ENCODE results near the gene CATSPERZ. TPM values are rescaled to one million over a fixed set of nuclear protein-coding genes. Genes with fewer than 3 reads are reported as not detected.

CATSPERZ gene
- total and polyA plus RNA-seq, 2 of the 13 experiments (the other 11 are each of a cell fraction or from before 2014, with no cell fraction given) = 0.22 to 0.48 TPM

DNA sequence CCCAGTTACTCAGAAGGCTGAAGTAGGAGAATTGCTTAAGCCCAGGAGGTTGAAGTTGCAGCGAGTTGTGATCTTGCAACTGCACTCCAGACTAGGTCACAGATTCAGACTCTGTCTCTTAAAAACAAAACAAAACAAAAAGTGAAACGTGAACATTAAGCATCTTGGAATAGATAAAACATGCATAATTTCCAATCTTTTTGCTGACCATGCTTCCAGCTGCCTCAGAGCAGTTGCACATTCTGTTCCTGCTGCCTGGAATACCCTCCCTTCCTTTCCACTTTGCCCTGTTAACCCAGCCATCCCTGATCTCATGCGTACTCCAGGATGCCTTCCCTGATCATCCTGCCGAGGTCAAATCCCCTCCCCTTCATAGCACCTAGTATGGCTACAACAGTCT, 39.1 kb downstream of the CATSPERZ start:
- WGBS (ENCODE audit: low lambda C conversion rate) = 8% methylated on average over 4 of the region's 4 CpGs
- Histone ChIP-seq H3K27me3 (ENCODE audit: control insufficient read depth in 1 of 2, insufficient read depth in 2 of 2, low read length in 2 of 2) (peaks cover 5 to 40% of the 10 kb centered on the region in 2 experiments; a peak in 3 of 5 replicates), H3K79me2 (ENCODE audit: insufficient read depth, low read length) (no peaks in the 10 kb centered on the region), H3K4me2 (ENCODE audit: low read depth, low read length) (no peak overlapping the region), H3K36me3 (replicated peaks in 1 of 2; ENCODE audit: control insufficient read depth in 1 of 2, insufficient read depth in 2 of 2, low read length in 2 of 2) (no peaks in the 10 kb centered on the region), H2AFZ (ENCODE audit: low read length) (no peak overlapping the region), H3K27ac (ENCODE audit: extremely low read length, insufficient read depth, low read length) (no peak overlapping the region), H3K4me1 (ENCODE audit: insufficient read depth, low read length) (peaks cover 37% of the 10 kb centered on the region), H4K20me1 (ENCODE audit: insufficient read depth, low read length) (no peaks in the 10 kb centered on the region), H3K4me3 (replicated peaks in 1 of 3; ENCODE audit: insufficient read depth in 1 of 3, low read depth in 2 of 3, low read length in 3 of 3) (no peak overlapping the region), H3K9me3 (ENCODE audit: low read length) (no peaks in the 10 kb centered on the region), H3K9ac (ENCODE audit: insufficient read depth, low read depth, low read length) (no peak overlapping the region)
- TF ChIP-seq ZNF547 (CRISPR knock-in tag; IDR thresholded peaks at IDR 0.05) = no peak
- no peak for TF ChIP-seq ZNF670 (CRISPR knock-in tag; IDR thresholded peaks at IDR 0.05; ENCODE audit: borderline replicate concordance)
- peak; percentile 33; the same call in 1 of the 2 replicates for TF ChIP-seq MAFF (IDR thresholded peaks at IDR 0.05; ENCODE audit: low read depth, low read length)
- TF ChIP-seq MAFK (conservative IDR thresholded peaks at IDR 0.05 in 1 of 2, IDR thresholded peaks at IDR 0.05 in 1 of 2; ENCODE audit: low read length in 2 of 2) = peak in 1 of 2 experiments; percentile 52; a peak in 2 of 4 replicates
- TF ChIP-seq HMGA1 (CRISPR knock-in tag; conservative IDR thresholded peaks at IDR 0.05) = no peak
- TF ChIP-seq SALL1 (CRISPR knock-in tag; IDR thresholded peaks at IDR 0.05) = no peak
- no peak for TF ChIP-seq ELF4 (CRISPR knock-in tag; IDR thresholded peaks at IDR 0.05; ENCODE audit: borderline replicate concordance)
- TF ChIP-seq TFAP4 (IDR thresholded peaks at IDR 0.05; ENCODE audit: borderline replicate concordance, low read depth) = no peak
- TF ChIP-seq ZNF598 (CRISPR knock-in tag; IDR thresholded peaks at IDR 0.05; ENCODE audit: borderline replicate concordance) = no peak
- no peak for TF ChIP-seq PRDM4 (CRISPR knock-in tag; IDR thresholded peaks at IDR 0.05; ENCODE audit: borderline replicate concordance)
- TF ChIP-seq DNMT1 (CRISPR knock-in tag; IDR thresholded peaks at IDR 0.05) = no peak
- no peak for TF ChIP-seq JUNB (CRISPR knock-in tag; IDR thresholded peaks at IDR 0.05; ENCODE audit: borderline replicate concordance)
- TF ChIP-seq ATF7 (IDR thresholded peaks at IDR 0.05) = no peak
- TF ChIP-seq ATF7 (CRISPR knock-in tag; IDR thresholded peaks at IDR 0.05) = no peak
- ATAC-seq (no peak), FAIRE-seq (no peak), DNase-seq (ENCODE audit: low spot score) (no peak)
- ChIA-PET CTCF (ENCODE audit: low intra/inter-chr PET ratio, low total read pairs) (no interaction called here), POLR2A (no interaction called here)
- in situ Hi-C loops (cut with HindIII; ENCODE audit: extremely low pct_ligation_motif_present, low pct_unique_long_range_greater_than_20kb) = no loop called here
- intact Hi-C loops (cut with micrococcal nuclease; ENCODE audit: unreplicated experiment) = no loop called here
- no TSS peak for BruUV-seq (replicated peaks)

Data from HepG2 (cell line).